ENCODE measurements around the gene IGSF21.

- TF ChIP-seq EP300 (IDR thresholded peaks at IDR 0.05), result no peak
- peak in 3 of 5 experiments; percentile 53 to 57 (median 55) for TF ChIP-seq CTCF (IDR thresholded peaks at IDR 0.05)
- no peak for TF ChIP-seq POLR2A (IDR thresholded peaks at IDR 0.05)
Measured at GRCh38 chr1:18299441-18300338, 192.1 kb downstream of the IGSF21 start.

Measured in tibial nerve (tissue), 4 donors.